Activated CD8-positive, alpha-beta memory T cell treated with anti-CD3 and anti-CD28 coated beads for 4 hours (primary cell): ENCODE measurements around the gene RPL31.
"Not testable (repeated sequence)": the region's sequence is repeated elsewhere in the genome, so short reads cannot be mapped to it uniquely, and the experiment has no call there.

Experiments used
- DNase-seq, 2 donors: peaks; one replicate each; pipeline ENCODE4 v3.0.0-alpha.2; 2020; ENCODE audit warnings: low read depth in 2 of 2

The RPL31 gene

DNA sequence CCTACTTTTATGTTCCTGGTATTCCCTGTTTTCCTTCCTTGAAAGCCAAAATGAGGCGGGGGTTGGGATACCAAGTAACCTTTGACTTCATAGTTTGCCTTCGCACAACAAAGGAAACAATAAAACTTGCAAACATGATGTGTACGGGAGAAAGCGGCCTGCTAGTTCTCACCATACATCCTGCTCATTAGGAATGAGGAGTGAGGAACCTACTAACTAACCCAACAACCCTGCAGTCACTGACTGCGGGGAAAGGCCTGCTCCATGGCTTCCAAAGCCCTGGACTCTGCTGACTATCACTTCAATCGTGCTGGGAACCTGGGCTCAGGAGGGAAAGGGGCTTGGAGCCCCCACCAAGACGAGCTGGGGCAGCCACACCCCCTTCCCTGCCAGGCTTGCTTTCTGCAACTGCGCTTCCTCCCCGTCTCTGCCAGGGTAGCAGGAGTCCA is 24.2 kb downstream of the RPL31 start:
- DNase-seq, result no peak

DNA sequence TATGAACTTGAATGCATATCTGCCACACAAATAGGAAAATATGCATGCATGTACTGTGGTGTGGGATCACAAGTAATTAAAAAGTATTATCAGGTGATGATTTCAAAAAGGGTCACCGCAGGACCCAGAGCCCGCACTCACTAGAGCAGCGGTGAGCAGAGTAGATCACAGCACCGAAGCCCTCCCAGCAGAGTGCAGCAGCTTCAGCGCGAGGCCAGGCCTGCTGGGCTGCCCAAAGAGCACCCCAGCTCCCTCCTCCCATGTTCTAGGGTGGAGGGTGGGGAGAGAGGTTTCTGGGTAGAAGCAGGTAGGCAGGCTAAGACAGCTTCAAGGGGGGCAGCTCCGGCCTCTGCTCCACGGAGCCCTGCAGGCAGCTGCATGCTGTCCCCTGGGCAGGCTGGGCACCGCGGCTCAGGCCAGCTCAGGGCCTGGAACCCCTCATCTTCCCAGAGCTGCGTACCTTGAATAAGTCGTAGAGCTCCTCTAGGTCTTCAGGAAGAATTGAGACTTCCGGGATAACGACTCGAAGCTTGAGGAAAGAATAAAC is 24.9 kb downstream of the RPL31 start:
- DNase-seq, result no peak

- DNase-seq, result no peak
Observed at GRCh38 chr2:101027852-101028251, 25.8 kb downstream of the RPL31 start.

GRCh38 chr2:101030866-101031554 is 28.9 kb downstream of the RPL31 start:
- no peak for DNase-seq

DNA sequence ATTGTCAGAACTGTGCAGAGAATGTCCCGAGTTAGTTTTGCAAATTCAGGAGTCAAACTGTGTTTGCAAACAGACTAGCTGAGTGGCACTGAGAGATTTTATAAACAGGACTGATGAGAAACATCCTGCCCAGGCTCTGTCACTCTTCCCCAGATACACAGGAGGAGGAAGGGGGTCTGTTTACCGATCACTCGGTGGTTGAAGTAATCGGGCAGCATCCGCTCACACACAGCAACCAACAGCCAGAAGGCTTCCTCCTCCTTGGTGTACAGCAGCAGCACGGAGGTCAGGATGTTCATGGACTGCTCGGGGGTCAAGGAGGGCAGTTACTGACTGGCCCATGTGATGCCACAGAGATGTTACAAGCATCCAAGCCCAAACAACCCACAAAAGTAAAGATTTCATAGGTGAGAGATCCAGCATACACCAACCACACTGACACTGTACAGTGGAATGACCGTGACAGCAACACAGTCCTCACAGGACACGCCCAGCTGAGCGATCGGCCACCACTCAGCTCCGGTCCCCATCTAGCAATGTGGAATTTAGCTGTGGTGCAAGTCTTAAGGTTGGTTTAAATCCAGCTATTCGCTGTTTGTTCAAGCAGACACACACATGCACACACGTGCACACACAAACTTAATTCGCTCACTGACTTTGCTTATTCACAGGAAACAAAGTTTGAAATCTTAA is 30.1 kb downstream of the RPL31 start:
- no peak for DNase-seq

DNA sequence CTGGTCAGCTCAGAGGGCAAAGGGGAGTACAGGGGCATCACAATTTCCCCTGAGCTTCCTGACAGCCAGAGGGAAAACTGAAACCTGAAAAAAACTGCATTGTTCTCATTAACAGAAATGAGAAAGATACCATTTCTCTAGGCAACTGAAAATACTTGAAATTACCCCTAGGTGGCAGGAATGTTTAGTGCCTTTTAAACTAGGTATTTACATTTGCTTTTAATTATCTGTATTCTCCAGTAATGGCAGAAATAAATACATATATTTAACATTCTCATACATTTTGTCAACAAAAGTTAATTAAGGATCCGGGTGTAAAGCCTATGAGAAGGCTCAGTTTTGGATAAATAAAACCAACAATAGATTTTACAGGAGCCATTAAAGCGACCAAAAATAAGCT is 34.5 kb downstream of the RPL31 start:
- DNase-seq, result no peak

GRCh38 chr2:101037161-101037755 is 35.2 kb downstream of the RPL31 start:
- no peak for DNase-seq

GRCh38 chr2:101038455-101039255 is 36.6 kb downstream of the RPL31 start:
- DNase-seq, result no peak

GRCh38 chr2:101040072-101040471 is 38.0 kb downstream of the RPL31 start:
- no peak for DNase-seq

GRCh38 chr2:101040761-101041160 is 38.7 kb downstream of the RPL31 start:
- DNase-seq, result no peak

GRCh38 chr2:101041413-101041812 is 39.3 kb downstream of the RPL31 start:
- DNase-seq, result no peak

- no peak for DNase-seq
Observed at GRCh38 chr2:101045330-101045729, 43.2 kb downstream of the RPL31 start.

- no peak for DNase-seq
Observed at GRCh38 chr2:101047075-101047766, 45.1 kb downstream of the RPL31 start.

DNA sequence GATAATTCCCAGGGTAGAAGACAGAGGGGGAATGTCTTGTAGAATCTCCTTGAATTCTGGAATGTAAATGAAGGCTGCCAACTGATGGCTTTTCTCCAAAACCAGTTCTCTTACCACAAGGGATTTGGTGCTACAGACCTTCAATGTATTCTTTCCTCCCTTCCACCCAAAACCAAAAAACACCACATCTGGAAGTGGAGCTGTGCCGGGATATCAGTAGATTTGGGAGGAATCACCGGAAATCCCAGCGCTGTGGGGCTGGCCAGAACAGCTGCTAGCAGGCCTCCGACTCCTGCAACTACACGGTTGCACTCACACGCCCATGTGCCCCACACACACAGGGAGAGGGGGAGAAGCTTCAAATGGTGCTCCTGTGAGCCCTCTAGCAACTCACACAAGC is 45.7 kb downstream of the RPL31 start:
- DNase-seq, result no peak

- DNase-seq, result no peak
Observed at GRCh38 chr2:101048756-101049155, 46.7 kb downstream of the RPL31 start.

- not testable (repeated sequence) for DNase-seq
Observed at GRCh38 chr2:101050886-101051285, 48.8 kb downstream of the RPL31 start.

- DNase-seq, result no peak
Observed at GRCh38 chr2:101052147-101052546, 50.1 kb downstream of the RPL31 start.

- no peak for DNase-seq
Observed at GRCh38 chr2:101053117-101053516, 51.0 kb downstream of the RPL31 start.
